K562 (cell line): ENCODE measurements around the gene CLN5. TPM values are rescaled to one million over a fixed set of nuclear protein-coding genes. Genes with fewer than 3 reads are reported as not detected.

Experiments
- ARNT ChIP-seq, 2 experiments: fragments of 450-650 bp; IDR thresholded peaks; 2 replicates each; pipeline ENCODE4 v1.6.1; 2016; ENCODE audit warnings: mild to moderate bottlenecking in 1 of 2
- ASH1L ChIP-seq: fragments of 450-650 bp; IDR thresholded peaks from 2 replicates; pipeline ENCODE4 v1.6.1; 2018; ENCODE audit warnings: borderline replicate concordance, mild to moderate bottlenecking, low read depth; ENCODE audit not compliant: partially characterized antibody
- CEBPB ChIP-seq: fragments of 450-650 bp; IDR thresholded peaks from 2 replicates; pipeline ENCODE4 v1.6.1; 2016; ENCODE audit warnings: missing genetic modification characterization, missing compliant biosample characterization
- CHD4 ChIP-seq: fragments of 200-600 bp; sonication (generic); IDR thresholded peaks from 3 replicates; pipeline ENCODE4 v1.6.1; 2012; ENCODE audit warnings: low read depth, mild to moderate bottlenecking, mixed read lengths, low read length, inconsistent platforms; ENCODE audit not compliant: insufficient read depth, insufficient replicate concordance, poor library complexity, severe bottlenecking
- CREM ChIP-seq: IDR thresholded peaks from 2 replicates; pipeline ENCODE4 v1.6.1; 2014; ENCODE audit warnings: antibody characterized with exemption, low read depth
- HNRNPL ChIP-seq: fragments of 200-400 bp; formaldehyde crosslinking; IDR thresholded peaks from 2 replicates; pipeline ENCODE4 v1.6.1; 2017; ENCODE audit warnings: low read depth, mild to moderate bottlenecking, low read length
- MEF2A ChIP-seq: IDR thresholded peaks from 2 replicates; pipeline ENCODE4 v1.6.1; 2011; ENCODE audit warnings: low read depth, mild to moderate bottlenecking, low read length, moderate library complexity; ENCODE audit not compliant: control insufficient read depth
- SMAD2 ChIP-seq: fragments of 150-350 bp; IDR thresholded peaks from 2 replicates; pipeline ENCODE4 v1.6.1; 2014; ENCODE audit warnings: low read depth, mild to moderate bottlenecking, low read length
- XRCC3 ChIP-seq: fragments of 450-650 bp; IDR thresholded peaks from 2 replicates; pipeline ENCODE4 v1.6.1; 2017; ENCODE audit warnings: mild to moderate bottlenecking, moderate library complexity
- polyA plus RNA-seq, 8 experiments: library from polyadenylated mRNA; depleted of rRNA in 4 of 8; stranded (reverse) in 5 of 8; unstranded in 3 of 8; fragments of >200 nt; fragmentation: Nextera tagmentation in 2 of 8; fragmentation: Illumina TruSeq in 1 of 8; extraction: Ambion mirVana in 2 of 8; extraction: Trizol in 1 of 8; gene quantifications; 2 replicates each; pipeline versions ENCODE4 v1.2.1 to v1.2.3, GENCODE V29; 2011 to 2014; ENCODE audit warnings: inconsistent platforms in 1 of 8, missing spikeins in 1 of 8
- total RNA-seq, 7 experiments: library from RNA; depleted of rRNA in 6 of 7; stranded (reverse); fragments of >200 nt in 6 of 7; fragmentation: Illumina TruSeq in 2 of 7; extraction: Trizol in 2 of 7; gene quantifications; 2 replicates each; pipeline versions ENCODE4 v1.2.1 to v1.2.3, GENCODE V29; 2011 to 2021; ENCODE audit warnings: low replicate concordance in 1 of 7
- TF ChIP-seq, protein P1 (sequence below): sonication (generic); formaldehyde crosslinking; IDR thresholded peaks from 2 replicates; pipeline ENCODE4 v1.9.0; 2022; ENCODE audit warnings: mild to moderate bottlenecking, missing genetic modification reagents
- TF ChIP-seq, protein P2 (sequence below): IDR thresholded peaks from 2 replicates; pipeline ENCODE4 v1.6.1; 2014; ENCODE audit warnings: antibody characterized with exemption

The CLN5 gene
- total and polyA plus RNA-seq, 9 of the 15 experiments (the other 6 are each of a cell fraction or from before 2014, with no cell fraction given): 4.6 to 11.5 (median 7.2) TPM

DNA sequence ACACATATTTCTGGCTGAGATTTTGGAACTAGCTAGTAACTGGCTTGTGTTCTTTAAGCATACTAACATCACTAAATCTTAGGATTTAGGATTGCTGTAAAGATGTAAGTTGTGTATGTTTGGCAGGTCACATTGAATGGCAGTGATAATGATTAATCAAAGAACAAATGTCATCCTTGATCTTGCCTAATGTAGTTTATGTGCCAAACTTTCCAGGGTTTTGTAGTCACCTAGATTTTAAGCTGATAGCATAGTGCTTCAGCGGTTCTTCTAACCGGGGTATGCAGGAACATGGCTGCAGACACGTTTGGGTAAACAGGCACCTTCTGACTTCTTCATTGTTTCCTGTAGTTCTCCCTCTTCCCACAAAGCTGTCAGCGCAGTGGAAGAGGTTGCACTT, 9.7 kb downstream of the CLN5 start (continued):
- TF ChIP-seq MEF2A (no peak), SMAD2 (no peak), HNRNPL (no peak), CEBPB (tag) (no peak), CHD4 (no peak), CREM (no peak), ARNT (IDR thresholded peaks at IDR 0.05) (no peak), ASH1L (no peak), XRCC3 (no peak)
- TF ChIP-seq, protein P1, sequence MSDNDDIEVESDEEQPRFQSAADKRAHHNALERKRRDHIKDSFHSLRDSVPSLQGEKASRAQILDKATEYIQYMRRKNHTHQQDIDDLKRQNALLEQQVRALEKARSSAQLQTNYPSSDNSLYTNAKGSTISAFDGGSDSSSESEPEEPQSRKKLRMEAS (CRISPR knock-in tag): no peak
- TF ChIP-seq, protein P2, sequence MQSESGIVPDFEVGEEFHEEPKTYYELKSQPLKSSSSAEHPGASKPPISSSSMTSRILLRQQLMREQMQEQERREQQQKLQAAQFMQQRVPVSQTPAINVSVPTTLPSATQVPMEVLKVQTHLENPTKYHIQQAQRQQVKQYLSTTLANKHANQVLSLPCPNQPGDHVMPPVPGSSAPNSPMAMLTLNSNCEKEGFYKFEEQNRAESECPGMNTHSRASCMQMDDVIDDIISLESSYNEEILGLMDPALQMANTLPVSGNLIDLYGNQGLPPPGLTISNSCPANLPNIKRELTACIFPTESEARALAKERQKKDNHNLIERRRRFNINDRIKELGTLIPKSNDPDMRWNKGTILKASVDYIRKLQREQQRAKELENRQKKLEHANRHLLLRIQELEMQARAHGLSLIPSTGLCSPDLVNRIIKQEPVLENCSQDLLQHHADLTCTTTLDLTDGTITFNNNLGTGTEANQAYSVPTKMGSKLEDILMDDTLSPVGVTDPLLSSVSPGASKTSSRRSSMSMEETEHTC: no peak
- TF ChIP-seq, all 486 proteins: peak for 0
